ENCODE results near the gene HEXA.

Gene HEXA

DNA sequence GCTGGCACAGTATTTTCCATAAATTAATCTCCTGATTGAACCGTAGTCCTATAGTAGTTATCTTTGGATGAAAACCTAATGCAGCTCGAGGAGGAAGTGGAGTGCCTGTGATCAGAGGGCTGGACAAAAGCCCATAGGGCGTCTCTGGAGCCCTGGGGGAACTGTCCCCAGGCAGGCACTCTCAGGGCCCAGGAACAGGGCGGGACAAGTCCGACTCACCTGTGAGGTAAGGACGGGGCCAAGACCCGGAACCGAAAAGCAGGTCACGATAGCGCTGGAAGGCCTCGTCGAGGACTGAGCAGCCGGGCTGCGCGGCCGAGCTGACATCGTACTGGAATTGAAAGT is 341 bp downstream of the HEXA start:
- DNase-seq (ENCODE audit: low read depth, low spot score) = no peak

DNA sequence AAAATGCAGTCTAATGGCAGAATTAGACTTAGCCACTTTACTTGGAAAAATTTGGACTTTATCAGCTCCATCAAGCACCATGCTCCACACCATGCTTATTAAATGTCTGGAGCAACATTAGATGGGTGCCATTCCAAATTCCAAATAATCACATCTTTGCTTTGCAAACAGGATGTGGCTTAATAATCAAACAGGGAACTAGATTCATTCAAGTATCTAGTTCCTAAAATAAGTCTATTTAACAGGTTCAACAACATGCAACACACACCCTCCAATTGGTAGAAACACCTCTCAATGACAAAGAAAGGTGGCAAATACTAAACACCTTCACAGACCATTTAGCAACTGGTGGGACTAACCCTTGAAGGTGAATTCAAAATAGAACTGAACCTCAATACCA is 3.5 kb downstream of the HEXA start:
- DNase-seq (ENCODE audit: low read depth, low spot score) = no peak

DNA sequence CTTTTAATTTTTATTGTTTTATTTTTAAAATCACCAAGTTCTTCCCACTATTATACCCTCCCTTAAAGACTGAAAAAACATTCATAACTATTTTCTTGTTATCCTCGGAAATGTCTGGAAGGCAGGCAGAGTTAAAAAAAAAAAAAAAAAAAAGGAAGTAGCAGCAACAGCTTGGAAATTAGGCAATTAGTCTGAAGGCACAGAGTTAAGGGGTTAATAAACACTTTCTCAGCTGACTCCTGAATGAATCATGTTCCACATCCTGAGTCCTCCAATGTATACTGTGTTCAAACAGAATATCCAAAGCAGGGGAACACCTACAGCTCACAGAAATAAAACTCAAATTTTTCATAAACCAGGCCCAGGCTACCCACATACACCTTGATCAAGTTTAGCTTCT is 5.8 kb downstream of the HEXA start:
- no peak for DNase-seq (ENCODE audit: low read depth, low spot score)

DNA sequence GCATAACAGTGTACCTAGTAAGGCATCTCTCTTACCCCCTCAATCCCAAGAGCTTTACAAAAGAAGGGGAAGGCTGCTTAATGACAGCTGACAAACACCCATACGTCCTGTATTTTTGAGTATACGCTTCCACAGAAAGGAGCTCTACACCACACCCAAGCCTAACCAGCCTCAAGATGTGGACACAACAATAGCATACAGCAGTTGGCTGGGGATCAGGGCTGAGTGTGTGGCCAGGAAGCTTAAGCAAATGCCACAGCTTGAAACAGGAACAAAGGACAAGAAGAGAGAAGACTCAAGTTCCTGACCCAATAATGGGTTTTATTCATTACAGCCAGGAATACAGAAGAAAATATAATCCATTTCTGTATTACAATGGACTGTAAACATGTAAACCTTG is 6.9 kb downstream of the HEXA start:
- no peak for DNase-seq (ENCODE audit: low read depth, low spot score)

- no peak for DNase-seq (ENCODE audit: low read depth, low spot score)
Observed at GRCh38 chr15:72368325-72368724, 7.5 kb downstream of the HEXA start.

GRCh38 chr15:72365844-72366243 is 10.0 kb downstream of the HEXA start:
- DNase-seq (ENCODE audit: low read depth, low spot score) = no peak

DNA sequence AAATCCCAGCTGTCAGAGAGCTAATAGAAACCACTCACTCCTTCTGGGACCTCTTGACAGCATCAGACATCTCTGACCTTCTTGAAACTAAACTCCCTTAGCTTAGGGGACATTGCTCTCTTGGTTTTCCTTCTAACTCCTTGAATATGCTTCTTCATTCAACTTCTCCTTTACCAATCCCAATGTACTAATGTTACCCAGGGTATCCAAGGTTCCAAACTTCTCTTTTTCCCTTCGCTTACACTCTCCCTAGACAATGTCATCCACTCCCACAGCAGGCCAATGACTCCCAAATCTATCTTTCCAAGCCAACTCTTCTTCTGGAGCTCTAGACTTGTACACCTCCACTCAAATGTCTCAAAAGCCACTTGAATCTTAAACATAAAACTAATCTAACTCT is 14.6 kb downstream of the HEXA start:
- DNase-seq (ENCODE audit: low read depth, low spot score) = no peak

GRCh38 chr15:72358650-72359171 is 17.1 kb downstream of the HEXA start:
- DNase-seq (ENCODE audit: low read depth, low spot score) = no peak

- DNase-seq (ENCODE audit: low read depth, low spot score) = no peak
Observed at GRCh38 chr15:72358121-72358520, 17.7 kb downstream of the HEXA start.

DNA sequence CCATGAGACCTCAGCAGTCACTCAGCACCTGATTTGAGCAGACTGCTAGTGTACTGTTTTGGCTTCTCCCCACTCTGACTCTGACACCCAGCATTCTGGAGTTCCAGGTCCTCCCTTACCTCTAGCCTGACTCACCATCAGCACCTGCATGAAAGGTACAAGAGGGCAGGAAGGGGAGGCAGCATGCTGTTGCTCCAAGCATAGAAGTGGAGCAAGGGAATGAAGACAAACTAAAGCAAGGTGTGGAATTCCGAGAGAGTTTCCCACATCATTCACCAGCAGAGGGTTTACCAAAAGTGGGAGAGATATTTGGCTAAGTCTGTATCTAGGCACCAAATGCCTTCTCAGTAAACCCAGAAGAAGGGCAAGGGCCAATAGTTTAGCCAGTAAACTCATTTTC is 21.3 kb downstream of the HEXA start:
- no peak for DNase-seq (ENCODE audit: low read depth, low spot score)

GRCh38 chr15:72353266-72353665 is 22.5 kb downstream of the HEXA start:
- DNase-seq (ENCODE audit: low read depth, low spot score) = no peak

GRCh38 chr15:72345806-72346205 is 30.0 kb downstream of the HEXA start:
- DNase-seq (ENCODE audit: low read depth, low spot score) = no peak

DNA sequence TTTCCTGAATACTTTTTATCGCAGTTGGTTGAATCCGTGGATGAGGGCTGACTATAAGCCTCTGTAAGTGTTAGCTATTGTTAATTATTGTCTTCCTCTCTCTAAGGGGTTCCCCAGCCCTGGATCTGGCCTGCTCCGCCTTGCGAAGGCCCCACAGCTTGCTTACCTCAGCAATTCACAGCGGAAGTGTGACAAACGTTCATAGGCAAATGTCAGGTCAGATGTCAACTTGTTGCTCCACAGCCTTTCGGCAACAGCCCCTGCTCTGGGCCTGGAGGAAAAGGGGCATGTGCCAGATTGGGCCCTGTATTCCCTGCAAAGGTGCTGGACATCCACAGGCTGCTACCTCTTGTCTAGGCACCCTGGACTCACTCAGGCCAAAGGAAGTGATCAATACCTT is 30.5 kb downstream of the HEXA start:
- DNase-seq (ENCODE audit: low read depth, low spot score) = no peak

GRCh38 chr15:72344602-72345001 is 31.2 kb downstream of the HEXA start:
- DNase-seq (ENCODE audit: low read depth, low spot score) = no peak

- DNase-seq (ENCODE audit: low read depth, low spot score) = no peak
Observed at GRCh38 chr15:72342385-72342784, 33.4 kb downstream of the HEXA start.

GRCh38 chr15:72341361-72341760 is 34.5 kb downstream of the HEXA start:
- DNase-seq (ENCODE audit: low read depth, low spot score) = no peak

DNA sequence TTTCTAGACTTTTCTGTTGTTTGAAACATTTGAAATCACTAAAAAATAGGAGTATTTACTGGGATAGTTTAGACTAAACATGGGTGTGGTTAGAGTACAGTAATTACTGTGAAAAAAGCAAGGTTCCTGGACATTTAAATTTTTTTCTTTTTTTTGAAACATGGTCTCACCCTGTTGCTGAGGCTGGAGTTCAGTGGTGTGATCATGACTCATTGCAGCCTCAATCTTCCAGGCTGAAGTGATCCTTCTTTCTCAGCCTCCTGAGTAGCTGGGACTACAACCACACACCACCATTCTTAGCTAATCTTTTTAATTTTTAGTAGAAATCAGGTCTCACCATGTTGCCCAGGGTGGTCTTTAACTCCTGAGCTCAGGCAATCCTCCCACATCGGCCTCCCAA is 35.4 kb downstream of the HEXA start:
- DNase-seq (ENCODE audit: low read depth, low spot score) = no peak

GRCh38 chr15:72339777-72340177 is 36.0 kb downstream of the HEXA start:
- no peak for DNase-seq (ENCODE audit: low read depth, low spot score)

- no peak for DNase-seq (ENCODE audit: low read depth, low spot score)
Observed at GRCh38 chr15:72338617-72339321, 37.0 kb downstream of the HEXA start.

GRCh38 chr15:72338148-72338547 is 37.7 kb downstream of the HEXA start:
- DNase-seq (ENCODE audit: low read depth, low spot score) = no peak

GRCh38 chr15:72334842-72335241 is 41.0 kb downstream of the HEXA start:
- no peak for DNase-seq (ENCODE audit: low read depth, low spot score)

GRCh38 chr15:72331021-72331420 is 44.8 kb downstream of the HEXA start:
- DNase-seq (ENCODE audit: low read depth, low spot score) = no peak

DNA sequence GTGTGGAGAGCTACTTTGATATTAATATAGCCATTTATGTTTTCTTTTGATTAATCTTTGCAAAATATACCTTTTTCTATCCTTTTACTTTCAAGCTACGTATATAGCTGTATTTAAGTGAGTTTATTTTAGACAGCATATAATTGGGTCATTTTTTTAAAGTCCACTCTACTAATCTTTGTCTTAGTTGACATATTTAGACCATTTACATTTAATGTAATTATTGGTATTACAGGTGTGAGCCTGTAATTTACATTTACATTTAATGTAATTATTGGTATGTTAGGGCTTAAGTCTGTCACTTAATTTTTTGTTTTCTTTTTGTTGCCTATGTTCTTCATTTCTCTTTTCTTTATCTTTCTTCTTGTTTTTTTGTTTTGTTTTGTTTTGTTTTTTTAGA is 52.1 kb downstream of the HEXA start:
- DNase-seq (ENCODE audit: low read depth, low spot score) = no peak
